HG03432 (cell line): ENCODE measurements around the gene EPHA7.

Source experiments
- ATAC-seq: cut with Tn5 transposase; IDR thresholded peaks from one replicate; pipeline ENCODE4 v1.9.1; 2021; ENCODE audit warnings: mild to moderate bottlenecking, moderate library complexity; ENCODE audit not compliant: unreplicated experiment

The EPHA7 gene

GRCh38 chr6:93394471-93394870 lies 24.9 kb downstream of the EPHA7 start:
- no peak for ATAC-seq

- ATAC-seq: no peak
Measured at GRCh38 chr6:93393554-93394074, 25.7 kb downstream of the EPHA7 start.

DNA sequence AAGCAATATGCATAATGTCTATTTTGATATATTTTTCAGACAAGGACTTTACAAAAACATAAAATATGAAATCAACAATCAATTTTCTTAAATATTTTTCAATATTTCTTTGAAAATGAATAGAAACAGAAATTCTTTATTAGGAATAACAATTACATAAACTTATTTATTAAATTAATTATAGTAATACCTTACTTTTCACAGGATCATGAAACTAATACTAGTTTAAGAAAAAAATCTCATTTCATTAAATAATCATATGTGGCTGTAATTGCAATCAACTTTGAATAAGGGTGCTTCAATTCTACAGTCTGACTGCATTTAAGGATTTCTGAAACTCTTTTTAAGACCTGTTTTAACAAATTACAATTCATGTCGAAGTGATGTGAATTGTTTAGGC lies 26.6 kb downstream of the EPHA7 start:
- ATAC-seq: no peak

- no peak for ATAC-seq
Measured at GRCh38 chr6:93391965-93392364, 27.4 kb downstream of the EPHA7 start.

- ATAC-seq: no peak
Measured at GRCh38 chr6:93389192-93389591, 30.2 kb downstream of the EPHA7 start.

- ATAC-seq: no peak
Measured at GRCh38 chr6:93388070-93388469, 31.3 kb downstream of the EPHA7 start.

DNA sequence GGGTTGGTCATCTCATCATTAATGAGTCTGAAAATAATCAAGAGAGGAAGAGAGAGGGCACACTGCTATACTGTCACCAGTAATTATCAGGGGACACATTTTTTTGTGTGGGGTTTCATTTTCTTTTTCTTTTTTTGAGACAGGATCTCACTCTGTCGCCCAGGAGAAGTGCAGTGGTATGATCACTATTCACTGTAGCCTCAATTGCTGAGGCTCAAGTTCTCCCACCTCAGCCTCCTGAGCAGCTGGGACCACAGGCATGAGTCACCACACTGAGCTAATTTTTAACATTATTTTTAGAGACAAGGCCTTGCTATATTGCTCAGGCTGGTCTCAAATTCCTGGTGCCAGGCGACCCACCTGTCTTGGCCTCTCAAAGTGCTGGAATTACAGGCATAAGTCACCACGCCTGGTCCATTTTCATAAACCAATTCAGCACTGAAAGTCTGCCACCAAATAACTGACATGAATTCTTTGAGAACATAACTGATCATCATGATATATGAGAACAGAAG lies 43.3 kb downstream of the EPHA7 start:
- no peak for ATAC-seq

GRCh38 chr6:93373445-93373844 lies 45.9 kb downstream of the EPHA7 start:
- ATAC-seq: no peak

DNA sequence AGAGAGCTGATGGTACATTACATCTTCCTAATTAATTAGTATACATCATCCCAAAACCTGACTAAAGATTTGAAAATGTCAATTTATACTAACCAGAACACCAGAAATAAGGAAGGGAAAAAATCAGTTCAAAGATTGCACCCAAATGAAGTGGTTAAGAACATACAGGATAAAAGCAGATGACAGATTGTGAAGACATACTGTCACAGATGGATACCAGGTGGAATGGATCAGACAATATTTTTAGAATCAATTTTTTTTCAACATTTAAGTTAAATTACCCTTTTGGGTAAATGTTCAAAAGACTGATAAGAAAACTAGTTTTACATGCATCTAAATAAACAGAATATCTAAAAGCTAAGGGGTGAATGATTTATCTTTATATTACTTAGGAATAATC lies 47.6 kb downstream of the EPHA7 start:
- no peak for ATAC-seq

DNA sequence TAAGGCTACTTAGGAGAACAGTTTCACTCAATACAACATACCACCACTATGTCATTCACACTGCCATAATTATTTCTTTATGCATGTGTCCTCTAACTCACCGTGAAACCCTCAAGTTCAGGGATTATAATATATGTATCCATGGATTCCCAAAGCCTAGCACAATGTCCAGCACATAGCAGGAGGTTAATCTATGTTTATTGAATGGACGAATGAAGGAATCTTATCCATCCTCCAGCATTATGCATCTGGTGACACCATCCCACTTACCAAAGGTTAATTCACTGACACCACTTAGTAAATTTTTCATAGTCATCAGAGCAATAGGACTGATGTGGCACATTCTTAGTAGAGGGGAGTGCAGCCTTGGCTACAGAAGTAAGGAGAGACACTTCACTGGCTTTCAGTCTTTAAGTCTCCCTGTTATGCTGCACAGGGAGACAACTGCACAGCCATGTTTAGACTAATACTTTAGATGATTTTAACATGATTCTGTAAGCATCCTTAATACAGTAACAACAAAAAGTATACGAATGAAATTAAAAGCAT lies 49.7 kb downstream of the EPHA7 start:
- no peak for ATAC-seq

DNA sequence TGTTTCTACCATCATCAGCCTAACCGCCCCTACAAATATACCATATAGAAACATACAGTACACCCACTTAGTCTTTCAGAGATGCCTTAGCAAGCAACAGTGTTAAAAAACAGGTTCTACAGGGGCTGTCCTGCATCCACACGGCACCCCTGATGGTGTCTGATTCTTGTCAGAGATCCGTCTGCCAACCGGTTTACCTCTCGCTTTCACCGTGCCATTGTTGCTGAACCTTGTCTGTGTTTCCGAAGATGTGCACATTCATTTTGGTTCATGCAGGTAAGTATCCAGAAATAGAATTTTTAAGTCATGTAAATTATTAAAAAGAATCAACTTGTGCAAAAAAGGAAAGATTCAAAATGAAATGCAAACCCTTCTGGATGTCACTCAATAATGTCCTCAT lies 52.9 kb downstream of the EPHA7 start:
- no peak for ATAC-seq

DNA sequence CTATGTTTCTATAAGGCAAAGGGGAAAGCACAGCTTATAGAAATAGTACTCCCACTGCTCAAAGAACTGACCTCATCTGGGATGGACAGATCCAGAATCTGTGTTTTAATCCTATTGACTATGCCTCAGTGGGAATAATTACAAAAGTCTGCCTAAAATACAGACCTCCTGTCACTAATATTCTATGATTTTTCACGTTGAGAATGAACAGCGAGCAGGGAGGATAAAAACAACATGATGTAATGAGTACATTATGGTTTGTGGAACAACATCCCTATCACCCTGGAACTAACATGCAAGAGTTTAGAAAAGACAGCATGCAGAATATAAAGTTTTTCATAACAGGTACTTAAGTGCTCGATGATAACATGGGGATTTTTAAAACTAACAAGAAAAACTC lies 53.9 kb downstream of the EPHA7 start:
- no peak for ATAC-seq

GRCh38 chr6:93358435-93358834 lies 60.9 kb downstream of the EPHA7 start:
- ATAC-seq: no peak

- no peak for ATAC-seq
Measured at GRCh38 chr6:93352604-93353003, 66.8 kb downstream of the EPHA7 start.

- no peak for ATAC-seq
Measured at GRCh38 chr6:93351222-93351621, 68.1 kb downstream of the EPHA7 start.

- ATAC-seq: no peak
Measured at GRCh38 chr6:93350774-93351173, 68.6 kb downstream of the EPHA7 start.

DNA sequence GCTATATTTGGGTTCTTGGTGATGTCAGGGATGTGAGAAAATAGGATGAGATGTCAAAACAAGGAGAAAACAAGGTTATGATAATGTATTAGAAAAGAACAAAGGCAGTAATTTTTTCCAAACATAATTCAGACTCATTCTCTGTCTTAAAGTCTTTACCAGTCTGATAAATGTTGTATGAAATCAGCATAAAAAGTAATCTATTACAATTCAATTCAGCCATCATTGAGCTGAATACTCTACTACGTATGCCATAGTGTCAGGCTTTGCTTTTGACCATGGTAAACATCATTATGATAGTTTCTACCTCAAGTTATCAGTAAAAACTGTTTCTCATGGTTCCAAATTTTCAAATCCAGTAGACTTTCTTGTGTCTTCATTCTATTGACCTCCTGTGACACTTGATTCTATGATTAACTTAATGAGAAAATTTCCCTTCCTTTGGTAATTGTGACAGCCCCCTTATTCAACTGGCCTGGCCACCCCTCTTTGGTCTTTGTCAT lies 75.0 kb downstream of the EPHA7 start:
- no peak for ATAC-seq

- ATAC-seq: no peak
Measured at GRCh38 chr6:93343476-93343875, 75.9 kb downstream of the EPHA7 start.

DNA sequence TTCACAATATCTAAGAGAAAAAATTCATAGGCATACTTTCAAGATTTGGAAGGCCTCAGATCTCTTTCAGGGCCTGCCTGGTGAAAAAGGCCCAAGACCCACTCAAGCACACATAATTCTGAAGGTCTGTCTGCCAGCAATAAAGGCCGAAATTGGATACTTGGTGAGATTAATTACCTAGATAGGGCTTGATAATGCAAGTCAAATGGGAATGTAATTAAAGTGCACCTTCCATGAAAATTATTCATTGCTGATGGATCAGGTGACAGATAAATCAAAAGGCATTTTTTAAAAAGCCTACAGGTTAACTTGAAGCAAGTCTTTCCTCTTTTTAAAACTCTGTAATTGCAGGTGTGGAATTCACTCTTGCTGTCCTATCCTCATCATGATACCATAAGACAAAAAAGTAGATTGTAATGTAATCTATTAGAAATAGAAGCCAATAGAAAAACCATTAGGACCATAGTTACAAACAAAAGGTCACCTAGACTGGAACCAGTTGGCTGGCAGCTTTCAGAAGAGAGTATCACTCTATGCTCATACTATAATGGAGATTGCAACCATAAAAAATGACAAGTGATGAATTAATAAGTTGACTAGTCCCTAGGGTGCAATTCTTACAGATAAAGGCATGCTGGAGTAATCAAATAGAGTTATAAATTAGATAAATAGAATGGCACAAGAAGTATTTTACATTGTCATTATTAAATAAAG lies 77.3 kb downstream of the EPHA7 start:
- no peak for ATAC-seq

DNA sequence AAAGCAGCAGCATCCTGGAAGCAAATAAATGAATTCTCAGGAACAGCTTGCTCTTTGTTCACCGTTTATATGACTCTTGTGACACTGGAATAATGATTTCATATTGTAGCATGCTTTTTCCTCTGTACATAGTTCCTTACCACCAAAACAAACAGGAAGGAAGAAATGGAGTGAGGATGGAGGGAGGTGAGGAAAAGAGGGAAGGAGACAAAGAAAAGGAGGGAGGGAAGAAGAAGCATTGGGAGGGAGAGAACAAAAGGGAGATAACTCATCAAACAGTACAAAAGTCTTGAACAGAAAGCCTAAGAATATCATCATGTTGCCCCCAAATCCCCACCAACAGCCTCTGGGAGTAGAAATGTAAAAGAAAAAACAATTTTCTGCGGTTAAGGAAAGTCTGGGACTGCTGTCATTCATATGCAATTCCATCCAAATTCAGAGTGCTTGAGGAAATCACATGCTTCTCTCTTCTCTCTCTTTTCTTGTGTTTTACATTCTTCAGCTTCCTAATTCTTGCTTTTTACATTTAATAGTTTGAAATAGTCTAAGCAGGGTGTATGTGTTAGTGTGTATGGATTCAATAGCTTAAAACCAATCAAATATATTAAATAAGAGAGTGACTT lies 81.5 kb downstream of the EPHA7 start:
- ATAC-seq: no peak

DNA sequence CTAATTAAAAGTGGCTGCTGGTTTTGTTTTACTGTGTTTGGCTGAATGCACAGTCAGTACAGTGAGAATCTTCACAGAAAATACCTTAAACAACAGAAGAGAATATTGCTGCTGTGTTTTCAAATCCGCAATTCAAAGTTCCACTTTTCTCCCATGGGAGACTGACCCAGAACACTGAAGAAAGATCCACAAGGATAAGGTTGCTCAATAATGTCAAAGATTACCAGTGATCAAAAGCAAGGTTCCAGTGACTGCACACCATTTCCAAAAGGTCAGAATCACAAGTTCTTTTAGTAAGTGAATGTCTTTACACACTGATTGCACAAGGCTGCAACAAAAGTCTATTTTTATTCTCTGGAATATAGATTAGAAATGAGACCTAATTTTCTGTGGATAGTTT lies 82.3 kb downstream of the EPHA7 start:
- ATAC-seq: no peak
